ENCODE data around the gene SNCAIP. TPM values are rescaled to one million over a fixed set of nuclear protein-coding genes. Genes with fewer than 3 reads are reported as not detected.

Gene SNCAIP
- total RNA-seq, 1 experiment from 2014 or later = not detected

DNA sequence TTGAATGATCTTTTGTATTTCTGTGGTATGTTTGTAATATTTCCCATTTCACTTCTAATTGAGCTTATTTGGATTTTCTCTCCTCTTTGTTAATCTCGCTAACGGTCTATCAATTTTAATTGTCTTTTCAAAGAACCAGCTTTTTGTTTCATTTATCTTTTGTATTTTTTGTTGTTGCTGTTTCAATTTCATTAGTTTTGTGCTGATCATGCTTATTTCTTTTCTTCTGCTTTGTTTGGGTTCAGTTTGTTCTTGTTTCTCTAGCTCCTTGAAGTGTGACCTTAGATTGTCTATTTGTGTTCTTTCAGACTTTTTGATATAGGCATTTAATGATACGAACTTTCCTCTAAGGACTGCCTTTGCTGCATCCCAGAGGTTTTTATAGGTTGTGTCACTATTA, 28.4 kb upstream of the SNCAIP start:
- CTCF ChIA-PET = no interaction called here
- in situ Hi-C loops (cut with HindIII; ENCODE audit: low pct_unique_long_range_greater_than_20kb, low sequenced_read_pairs) (no loop called here), intact Hi-C loops (cut with micrococcal nuclease; ENCODE audit: unreplicated experiment) (no loop called here)
- Histone ChIP-seq H3K27ac (ENCODE audit: low read length) (no peak overlapping the region), H3K36me3 (ENCODE audit: control insufficient read depth, insufficient read depth, low read length) (no peaks in the 10 kb centered on the region), H3K4me1 (ENCODE audit: control insufficient read depth, insufficient read depth, low read length) (no peaks in the 10 kb centered on the region), H3K27me3 (ENCODE audit: control insufficient read depth, insufficient read depth, low read length) (no peaks in the 10 kb centered on the region), H3K9me3 (ENCODE audit: control insufficient read depth, insufficient read depth, low read depth, low read length) (no peaks in the 10 kb centered on the region), H3K4me3 (ENCODE audit: low read depth in 2 of 2, low read length in 2 of 2) (no peak overlapping the region)
- ATAC-seq = no peak
- no TSS peak for BruUV-seq (replicated peaks)
- DNase-seq (ENCODE audit: low read depth, low spot score) = no peak
- TF ChIP-seq, protein P1, sequence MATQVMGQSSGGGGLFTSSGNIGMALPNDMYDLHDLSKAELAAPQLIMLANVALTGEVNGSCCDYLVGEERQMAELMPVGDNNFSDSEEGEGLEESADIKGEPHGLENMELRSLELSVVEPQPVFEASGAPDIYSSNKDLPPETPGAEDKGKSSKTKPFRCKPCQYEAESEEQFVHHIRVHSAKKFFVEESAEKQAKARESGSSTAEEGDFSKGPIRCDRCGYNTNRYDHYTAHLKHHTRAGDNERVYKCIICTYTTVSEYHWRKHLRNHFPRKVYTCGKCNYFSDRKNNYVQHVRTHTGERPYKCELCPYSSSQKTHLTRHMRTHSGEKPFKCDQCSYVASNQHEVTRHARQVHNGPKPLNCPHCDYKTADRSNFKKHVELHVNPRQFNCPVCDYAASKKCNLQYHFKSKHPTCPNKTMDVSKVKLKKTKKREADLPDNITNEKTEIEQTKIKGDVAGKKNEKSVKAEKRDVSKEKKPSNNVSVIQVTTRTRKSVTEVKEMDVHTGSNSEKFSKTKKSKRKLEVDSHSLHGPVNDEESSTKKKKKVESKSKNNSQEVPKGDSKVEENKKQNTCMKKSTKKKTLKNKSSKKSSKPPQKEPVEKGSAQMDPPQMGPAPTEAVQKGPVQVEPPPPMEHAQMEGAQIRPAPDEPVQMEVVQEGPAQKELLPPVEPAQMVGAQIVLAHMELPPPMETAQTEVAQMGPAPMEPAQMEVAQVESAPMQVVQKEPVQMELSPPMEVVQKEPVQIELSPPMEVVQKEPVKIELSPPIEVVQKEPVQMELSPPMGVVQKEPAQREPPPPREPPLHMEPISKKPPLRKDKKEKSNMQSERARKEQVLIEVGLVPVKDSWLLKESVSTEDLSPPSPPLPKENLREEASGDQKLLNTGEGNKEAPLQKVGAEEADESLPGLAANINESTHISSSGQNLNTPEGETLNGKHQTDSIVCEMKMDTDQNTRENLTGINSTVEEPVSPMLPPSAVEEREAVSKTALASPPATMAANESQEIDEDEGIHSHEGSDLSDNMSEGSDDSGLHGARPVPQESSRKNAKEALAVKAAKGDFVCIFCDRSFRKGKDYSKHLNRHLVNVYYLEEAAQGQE (IDR thresholded peaks at IDR 0.05; ENCODE audit: insufficient read depth in 1 of 2, low read depth in 2 of 2, low read length in 1 of 2) = no peak
- TF ChIP-seq TCF7L2 (IDR thresholded peaks at IDR 0.05; ENCODE audit: low read depth, low read length) = no peak
- TF ChIP-seq SIN3A (IDR thresholded peaks at IDR 0.05; ENCODE audit: borderline replicate concordance, insufficient read depth, low read depth, low read length) = no peak
- no peak for TF ChIP-seq POLR2AphosphoS5 (IDR thresholded peaks at IDR 0.05; ENCODE audit: low read depth, low read length)
- TF ChIP-seq, protein P2, sequence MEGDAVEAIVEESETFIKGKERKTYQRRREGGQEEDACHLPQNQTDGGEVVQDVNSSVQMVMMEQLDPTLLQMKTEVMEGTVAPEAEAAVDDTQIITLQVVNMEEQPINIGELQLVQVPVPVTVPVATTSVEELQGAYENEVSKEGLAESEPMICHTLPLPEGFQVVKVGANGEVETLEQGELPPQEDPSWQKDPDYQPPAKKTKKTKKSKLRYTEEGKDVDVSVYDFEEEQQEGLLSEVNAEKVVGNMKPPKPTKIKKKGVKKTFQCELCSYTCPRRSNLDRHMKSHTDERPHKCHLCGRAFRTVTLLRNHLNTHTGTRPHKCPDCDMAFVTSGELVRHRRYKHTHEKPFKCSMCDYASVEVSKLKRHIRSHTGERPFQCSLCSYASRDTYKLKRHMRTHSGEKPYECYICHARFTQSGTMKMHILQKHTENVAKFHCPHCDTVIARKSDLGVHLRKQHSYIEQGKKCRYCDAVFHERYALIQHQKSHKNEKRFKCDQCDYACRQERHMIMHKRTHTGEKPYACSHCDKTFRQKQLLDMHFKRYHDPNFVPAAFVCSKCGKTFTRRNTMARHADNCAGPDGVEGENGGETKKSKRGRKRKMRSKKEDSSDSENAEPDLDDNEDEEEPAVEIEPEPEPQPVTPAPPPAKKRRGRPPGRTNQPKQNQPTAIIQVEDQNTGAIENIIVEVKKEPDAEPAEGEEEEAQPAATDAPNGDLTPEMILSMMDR (IDR thresholded peaks at IDR 0.05) = no peak
- POLR2A ChIA-PET = no interaction called here

DNA sequence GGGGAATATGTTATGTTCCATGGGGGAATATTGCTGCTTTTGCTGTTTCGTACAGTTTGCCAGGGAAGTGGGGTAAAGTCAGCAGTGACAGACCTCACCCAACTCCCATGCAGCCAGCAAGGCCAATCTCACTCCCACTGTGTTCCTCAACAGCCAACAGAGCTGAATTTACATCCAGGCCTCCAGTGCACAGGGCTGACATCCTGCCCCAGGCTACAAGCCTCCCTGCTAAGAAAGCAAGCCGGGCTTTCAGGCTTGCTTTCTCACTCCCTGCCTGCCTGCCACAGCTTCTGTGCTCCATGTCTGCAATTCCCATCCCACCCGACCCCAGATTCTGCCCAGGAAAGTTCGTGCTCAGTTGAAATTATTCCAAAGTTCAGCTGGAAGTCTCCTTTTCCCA, 25.5 kb upstream of the SNCAIP start:
- in situ Hi-C loops (cut with HindIII; ENCODE audit: low pct_unique_long_range_greater_than_20kb, low sequenced_read_pairs) = no loop called here
- DNase-seq (ENCODE audit: low read depth, low spot score) (no peak), ATAC-seq (no peak)
- ChIA-PET CTCF (no interaction called here), POLR2A (no interaction called here)
- H3K4me3 ChIP-seq (ENCODE audit: low read depth in 2 of 2, low read length in 2 of 2) = no peak overlapping the region
- no peaks in the 10 kb centered on the region for H3K4me1 ChIP-seq (ENCODE audit: control insufficient read depth, insufficient read depth, low read length)
- no peak overlapping the region for H3K27ac ChIP-seq (ENCODE audit: low read length)
- intact Hi-C loops (cut with micrococcal nuclease; ENCODE audit: unreplicated experiment) = no loop called here
- no peaks in the 10 kb centered on the region for H3K27me3 ChIP-seq (ENCODE audit: control insufficient read depth, insufficient read depth, low read length)
- H3K36me3 ChIP-seq (ENCODE audit: control insufficient read depth, insufficient read depth, low read length) = no peaks in the 10 kb centered on the region
- no TSS peak for BruUV-seq (replicated peaks)
- TF ChIP-seq, protein P1 (IDR thresholded peaks at IDR 0.05; ENCODE audit: insufficient read depth in 1 of 2, low read depth in 2 of 2, low read length in 1 of 2) = no peak
- no peak for TF ChIP-seq TCF7L2 (IDR thresholded peaks at IDR 0.05; ENCODE audit: low read depth, low read length)
- TF ChIP-seq, protein P2 (IDR thresholded peaks at IDR 0.05) = no peak
- TF ChIP-seq POLR2AphosphoS5 (IDR thresholded peaks at IDR 0.05; ENCODE audit: low read depth, low read length) = no peak
- no peak for TF ChIP-seq SIN3A (IDR thresholded peaks at IDR 0.05; ENCODE audit: borderline replicate concordance, insufficient read depth, low read depth, low read length)
- H3K9me3 ChIP-seq (ENCODE audit: control insufficient read depth, insufficient read depth, low read depth, low read length) = no peaks in the 10 kb centered on the region
